Measurements from ENCODE around the gene CENPX.

DNA sequence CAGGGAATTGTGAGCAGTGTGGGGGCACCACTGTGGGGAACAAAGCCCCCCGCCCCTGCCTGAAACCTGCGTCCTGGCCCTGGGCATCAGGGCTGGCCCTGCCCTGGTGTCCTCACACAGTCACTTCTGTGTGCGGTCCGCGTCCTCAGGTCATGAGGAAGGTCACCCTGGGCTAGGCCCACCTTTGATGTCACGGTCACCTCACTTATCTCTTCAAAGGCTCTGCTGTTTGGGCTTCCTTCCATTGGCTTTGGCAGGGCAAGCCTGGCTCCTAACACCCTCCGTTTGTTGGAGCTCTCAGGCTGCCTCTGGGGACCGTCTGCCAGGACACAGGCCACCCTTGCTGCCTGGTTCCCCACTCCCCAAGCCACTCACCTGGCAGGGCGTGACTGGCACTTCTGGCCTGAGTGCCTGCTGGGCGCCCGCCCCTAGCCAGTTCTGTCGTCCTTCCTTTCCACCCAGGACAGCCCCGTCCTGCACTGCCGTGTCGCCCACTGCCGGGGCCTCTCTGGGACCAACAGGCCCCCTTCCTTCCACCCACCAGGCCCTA, 8.8 kb downstream of the CENPX start:
- TF ChIP-seq, protein P1, sequence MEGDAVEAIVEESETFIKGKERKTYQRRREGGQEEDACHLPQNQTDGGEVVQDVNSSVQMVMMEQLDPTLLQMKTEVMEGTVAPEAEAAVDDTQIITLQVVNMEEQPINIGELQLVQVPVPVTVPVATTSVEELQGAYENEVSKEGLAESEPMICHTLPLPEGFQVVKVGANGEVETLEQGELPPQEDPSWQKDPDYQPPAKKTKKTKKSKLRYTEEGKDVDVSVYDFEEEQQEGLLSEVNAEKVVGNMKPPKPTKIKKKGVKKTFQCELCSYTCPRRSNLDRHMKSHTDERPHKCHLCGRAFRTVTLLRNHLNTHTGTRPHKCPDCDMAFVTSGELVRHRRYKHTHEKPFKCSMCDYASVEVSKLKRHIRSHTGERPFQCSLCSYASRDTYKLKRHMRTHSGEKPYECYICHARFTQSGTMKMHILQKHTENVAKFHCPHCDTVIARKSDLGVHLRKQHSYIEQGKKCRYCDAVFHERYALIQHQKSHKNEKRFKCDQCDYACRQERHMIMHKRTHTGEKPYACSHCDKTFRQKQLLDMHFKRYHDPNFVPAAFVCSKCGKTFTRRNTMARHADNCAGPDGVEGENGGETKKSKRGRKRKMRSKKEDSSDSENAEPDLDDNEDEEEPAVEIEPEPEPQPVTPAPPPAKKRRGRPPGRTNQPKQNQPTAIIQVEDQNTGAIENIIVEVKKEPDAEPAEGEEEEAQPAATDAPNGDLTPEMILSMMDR (IDR thresholded peaks at IDR 0.05; ENCODE audit: low read depth, low read length): no peak
- no peak for TF ChIP-seq EZH2phosphoT487 (IDR thresholded peaks at IDR 0.05; ENCODE audit: low read depth)

All from OCI-LY3 (cell line).